GM20431 (cell line): Measurements from ENCODE around the gene FLRT1.
"Not testable (repeated sequence)": the region's sequence is repeated elsewhere in the genome, so short reads cannot be mapped to it uniquely, and the experiment has no call there.

Source experiments
- in situ Hi-C: fragments of 300-500 bp; cut with MseI, MboI; formaldehyde crosslinking; loops from one replicate; pipeline ENCODE4 v1.15.0; 2020; ENCODE audit warnings: low sequenced_read_pairs; ENCODE audit not compliant: unreplicated experiment

FLRT1 gene

DNA sequence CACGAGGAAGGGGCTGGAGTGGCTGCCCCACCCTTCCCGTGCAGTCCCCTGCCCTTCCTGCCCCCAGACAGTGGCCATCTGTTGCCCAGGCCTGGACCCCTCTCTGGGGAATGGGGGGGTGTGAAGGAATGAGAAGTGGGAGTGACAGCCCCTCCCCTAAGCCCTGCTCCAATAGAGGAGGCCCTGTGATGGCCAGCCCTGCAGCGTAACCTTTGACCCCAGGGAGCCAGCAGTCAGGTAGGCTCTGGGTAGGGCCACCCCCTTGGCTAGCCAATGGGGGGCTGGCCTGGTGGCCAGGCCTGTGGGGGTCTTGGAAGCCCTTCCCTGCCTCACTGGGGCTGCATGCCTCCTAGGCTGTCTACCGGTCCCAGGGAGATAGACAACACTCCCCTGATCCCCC is 6.6 kb downstream of the FLRT1 start:
- in situ Hi-C loops, result no loop called here

DNA sequence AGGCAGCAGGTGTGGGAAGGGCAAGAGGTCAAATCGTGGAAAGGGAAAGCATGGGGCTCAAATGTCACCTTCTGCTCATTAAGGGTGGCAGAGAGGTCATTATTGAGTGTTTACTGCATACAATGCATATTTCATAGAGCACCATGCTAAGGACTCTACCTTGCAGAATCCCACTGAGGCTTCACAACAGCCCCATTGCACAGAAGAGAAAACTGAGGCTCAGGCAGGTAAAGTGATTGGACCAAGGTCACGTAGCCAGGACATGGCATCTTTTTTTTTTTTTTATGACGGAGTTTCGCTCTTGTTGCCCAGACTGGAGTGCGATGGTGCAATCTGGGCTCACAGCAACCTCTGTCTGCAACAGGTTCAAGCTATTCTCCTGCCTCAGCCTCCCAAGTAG is 7.8 kb downstream of the FLRT1 start:
- in situ Hi-C loops, result no loop called here

DNA sequence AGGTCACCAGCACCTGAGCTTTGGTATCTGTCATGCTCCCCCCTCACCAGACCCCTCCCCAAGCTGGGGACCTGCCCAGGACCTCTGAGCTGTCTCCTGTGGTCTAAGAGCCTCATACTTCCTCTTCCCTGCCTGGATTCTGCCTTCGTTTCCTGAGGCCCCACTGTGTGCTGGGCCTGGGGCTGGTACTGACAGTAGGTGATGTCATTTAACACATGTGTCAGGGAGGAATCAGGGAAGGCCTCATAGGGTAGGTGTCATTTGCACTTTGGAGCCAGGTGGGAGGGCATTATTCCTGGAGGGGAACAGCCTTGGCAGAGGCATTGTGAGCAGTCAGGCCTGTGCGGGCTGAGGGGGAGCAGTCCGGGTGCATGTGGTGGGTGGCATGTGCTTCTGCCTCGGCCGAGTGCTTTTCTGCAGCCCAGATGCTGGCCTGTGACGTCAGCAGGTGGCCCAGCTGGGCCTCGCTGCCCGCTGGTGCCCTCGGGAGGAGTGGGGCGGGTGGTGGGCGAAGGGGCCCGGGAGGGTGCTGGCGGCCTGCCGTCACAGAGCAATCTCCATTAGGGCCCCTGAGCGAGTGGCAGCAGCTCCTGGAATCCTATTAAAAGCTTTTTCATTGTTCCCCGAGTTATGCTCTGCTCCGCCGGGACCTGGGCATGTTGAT is 9.1 kb downstream of the FLRT1 start:
- in situ Hi-C loops, result no loop called here

- in situ Hi-C loops, result no loop called here
These were observed 10.0 kb downstream of the FLRT1 start for GRCh38 chr11:64045700-64046099.

GRCh38 chr11:64047373-64047772 is 11.6 kb downstream of the FLRT1 start:
- in situ Hi-C loops, result not testable (repeated sequence)

DNA sequence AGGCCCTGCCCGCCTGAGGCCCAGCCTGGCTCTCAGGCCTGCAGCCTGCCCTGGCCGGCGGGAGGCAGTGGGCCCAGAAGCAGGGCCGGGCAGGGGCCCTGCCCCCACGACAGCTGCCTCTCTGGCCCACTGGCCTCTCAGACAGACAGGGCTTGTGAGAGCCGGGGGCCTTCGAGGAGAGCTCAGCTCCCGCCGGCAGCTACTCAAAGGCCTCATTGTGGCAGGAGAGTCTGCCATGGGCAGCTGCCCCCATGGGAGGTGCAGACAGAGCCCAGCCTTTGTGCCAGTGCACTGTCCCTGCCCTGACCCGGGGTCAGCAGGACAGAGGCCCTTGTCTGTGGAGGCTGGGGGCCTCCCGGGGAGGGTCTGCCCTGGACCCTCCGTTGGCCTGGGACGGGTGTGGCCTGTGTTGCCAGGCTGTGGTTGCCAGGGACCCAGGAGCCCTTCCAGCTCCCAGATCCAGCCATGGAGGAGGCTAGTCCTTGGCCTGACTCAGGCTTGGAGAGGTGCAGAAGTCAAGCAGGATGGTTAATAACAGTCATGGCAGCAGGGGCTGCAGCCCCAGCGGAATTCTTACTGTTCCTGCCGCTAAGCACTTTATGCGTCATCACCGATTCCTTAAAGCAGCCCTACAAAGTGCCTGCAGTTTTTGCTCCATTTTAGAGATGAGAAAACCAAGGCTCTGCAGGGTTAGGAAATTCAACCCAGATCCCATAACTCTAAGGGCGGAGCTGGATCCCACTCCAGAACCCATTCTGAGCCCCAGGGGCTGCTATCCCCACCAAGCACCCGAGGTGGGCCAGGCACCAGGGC is 12.5 kb downstream of the FLRT1 start:
- in situ Hi-C loops, result no loop called here

GRCh38 chr11:64049509-64049908 is 13.8 kb downstream of the FLRT1 start:
- in situ Hi-C loops, result no loop called here

DNA sequence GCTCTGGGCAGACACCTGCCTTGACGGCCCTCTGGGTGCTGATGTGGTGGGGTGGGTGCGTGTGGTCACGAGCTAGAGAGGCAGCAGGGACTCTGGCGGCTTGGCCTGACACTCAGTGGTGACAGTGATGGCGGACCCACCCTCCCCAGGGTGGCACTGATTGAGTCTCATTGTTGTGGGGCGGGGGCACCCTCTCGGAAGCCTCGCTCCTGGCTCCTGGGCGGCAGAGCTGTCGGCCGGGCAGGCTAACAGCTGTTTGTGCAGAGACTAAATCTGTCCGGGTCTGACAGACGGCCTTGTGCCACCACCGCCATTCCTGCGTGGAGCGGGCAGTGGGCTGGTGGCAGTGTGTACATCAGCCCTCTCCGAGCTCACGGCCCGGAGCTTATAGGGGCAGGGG is 15.6 kb downstream of the FLRT1 start:
- in situ Hi-C loops, result no loop called here

GRCh38 chr11:64052436-64052835 is 16.7 kb downstream of the FLRT1 start:
- in situ Hi-C loops, result no loop called here

DNA sequence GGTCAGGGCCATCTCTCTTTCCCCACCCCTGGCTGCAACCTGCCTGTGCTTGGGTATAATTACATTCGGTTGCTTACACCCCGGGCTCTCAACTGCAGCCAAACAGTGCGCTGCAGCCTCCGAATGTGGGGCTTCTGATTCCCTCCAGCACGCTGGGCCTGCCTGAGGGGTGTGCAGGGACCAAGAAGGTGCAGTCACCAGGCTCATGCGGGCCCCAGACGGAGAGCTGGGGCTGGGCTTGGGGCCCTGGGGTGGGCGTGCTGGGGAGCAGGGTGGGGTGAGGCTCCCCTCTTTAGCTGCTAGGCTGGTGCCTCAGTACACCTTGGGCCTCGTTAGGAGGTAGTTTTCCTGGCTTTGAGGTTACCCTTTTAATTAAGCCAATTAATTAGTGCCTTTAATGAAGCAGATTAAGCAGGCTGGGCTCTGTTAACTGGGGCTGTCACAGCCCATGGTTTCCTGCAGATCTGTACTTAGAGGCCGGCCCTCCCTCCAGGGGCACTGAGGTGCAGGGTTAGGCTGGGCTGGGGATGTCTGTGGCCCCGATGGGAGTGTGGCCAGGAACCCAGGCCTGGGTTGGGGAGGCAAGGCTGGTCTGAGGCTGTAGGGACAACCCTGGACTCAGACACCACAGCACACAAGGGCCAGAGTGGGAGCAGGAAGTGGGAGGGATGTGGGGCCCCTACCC is 17.3 kb downstream of the FLRT1 start:
- in situ Hi-C loops, result no loop called here

DNA sequence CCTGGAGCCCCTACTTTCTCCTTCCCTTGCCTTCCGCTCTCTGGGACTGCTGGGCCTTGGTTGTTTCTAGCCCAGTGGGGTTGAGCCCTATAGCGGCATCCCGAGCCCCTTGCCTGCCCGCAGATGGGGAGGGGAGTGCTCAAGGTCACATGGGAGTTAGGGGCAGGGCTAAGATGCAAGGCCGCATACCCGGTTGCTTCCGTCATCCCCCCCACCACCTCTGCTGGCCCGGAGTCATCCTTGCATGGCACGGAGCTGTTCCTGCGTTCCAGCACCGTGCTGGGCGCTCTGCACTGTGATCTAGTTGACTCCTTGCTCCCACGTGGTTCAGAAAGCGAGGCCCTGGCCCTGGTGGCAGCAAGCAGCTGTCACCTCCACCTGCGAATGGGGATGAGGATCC is 18.0 kb downstream of the FLRT1 start:
- in situ Hi-C loops, result no loop called here

DNA sequence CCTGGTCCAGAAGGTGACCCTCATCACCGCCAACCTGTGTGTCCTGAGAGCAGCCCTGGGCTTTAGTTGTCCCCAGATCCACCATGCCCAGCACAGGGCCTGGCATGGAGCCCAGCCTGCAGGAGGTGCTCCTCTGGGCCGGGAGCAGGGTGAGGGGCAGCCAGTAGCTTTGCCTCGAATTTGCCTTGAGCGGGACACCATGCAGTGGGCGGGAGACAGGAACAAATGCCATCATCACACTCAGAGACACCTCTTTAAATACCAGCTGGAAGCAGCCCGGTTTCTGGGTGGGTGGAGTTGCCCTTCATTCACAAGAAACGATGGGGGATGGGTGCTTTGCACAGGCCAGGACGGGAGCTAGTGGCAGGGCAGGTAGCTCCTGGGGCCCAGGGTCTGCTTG is 19.3 kb downstream of the FLRT1 start:
- in situ Hi-C loops, result no loop called here

- in situ Hi-C loops, result no loop called here
These were observed 20.6 kb downstream of the FLRT1 start for GRCh38 chr11:64056213-64056785.

DNA sequence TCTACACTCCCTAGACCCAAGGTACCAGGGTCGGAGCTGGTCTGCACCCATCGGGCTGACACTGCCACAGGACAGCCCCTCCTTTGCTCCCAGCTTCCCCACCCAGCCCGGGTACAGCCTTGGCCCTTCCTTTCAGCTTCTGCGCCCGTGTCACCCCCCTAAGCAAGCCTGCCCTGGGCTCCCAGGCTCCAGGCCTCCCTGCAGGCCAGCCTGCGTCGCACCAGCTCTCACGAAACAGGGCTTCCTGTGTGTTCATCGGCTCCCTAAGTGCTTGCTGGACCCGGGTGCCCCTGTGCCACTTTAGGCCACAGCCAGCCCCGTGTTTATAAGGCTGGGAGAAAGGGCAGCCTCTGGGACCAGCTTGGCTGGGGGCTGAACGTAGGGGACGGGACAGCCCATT is 21.1 kb downstream of the FLRT1 start:
- in situ Hi-C loops, result no loop called here

DNA sequence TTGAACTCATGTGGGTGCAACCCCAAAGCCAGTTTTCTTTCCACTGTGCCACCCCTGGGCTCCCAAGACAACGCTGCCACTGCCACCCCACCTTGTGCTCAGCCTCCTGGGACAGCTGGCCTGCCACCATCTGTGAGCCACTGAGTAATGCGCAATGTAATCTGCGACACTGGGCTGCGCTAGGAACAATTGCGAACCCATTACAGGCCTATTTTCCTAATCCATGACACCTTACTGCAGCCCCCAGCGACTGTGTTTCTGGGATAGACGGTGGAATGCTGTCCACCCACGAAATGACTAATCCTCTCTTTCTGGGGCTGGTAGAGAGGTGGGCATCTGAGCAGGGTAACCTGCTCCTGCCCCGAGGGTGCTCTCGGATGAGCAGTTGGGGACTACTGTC is 22.2 kb downstream of the FLRT1 start:
- in situ Hi-C loops, result no loop called here

GRCh38 chr11:64058494-64058893 is 22.8 kb downstream of the FLRT1 start:
- in situ Hi-C loops, result no loop called here

DNA sequence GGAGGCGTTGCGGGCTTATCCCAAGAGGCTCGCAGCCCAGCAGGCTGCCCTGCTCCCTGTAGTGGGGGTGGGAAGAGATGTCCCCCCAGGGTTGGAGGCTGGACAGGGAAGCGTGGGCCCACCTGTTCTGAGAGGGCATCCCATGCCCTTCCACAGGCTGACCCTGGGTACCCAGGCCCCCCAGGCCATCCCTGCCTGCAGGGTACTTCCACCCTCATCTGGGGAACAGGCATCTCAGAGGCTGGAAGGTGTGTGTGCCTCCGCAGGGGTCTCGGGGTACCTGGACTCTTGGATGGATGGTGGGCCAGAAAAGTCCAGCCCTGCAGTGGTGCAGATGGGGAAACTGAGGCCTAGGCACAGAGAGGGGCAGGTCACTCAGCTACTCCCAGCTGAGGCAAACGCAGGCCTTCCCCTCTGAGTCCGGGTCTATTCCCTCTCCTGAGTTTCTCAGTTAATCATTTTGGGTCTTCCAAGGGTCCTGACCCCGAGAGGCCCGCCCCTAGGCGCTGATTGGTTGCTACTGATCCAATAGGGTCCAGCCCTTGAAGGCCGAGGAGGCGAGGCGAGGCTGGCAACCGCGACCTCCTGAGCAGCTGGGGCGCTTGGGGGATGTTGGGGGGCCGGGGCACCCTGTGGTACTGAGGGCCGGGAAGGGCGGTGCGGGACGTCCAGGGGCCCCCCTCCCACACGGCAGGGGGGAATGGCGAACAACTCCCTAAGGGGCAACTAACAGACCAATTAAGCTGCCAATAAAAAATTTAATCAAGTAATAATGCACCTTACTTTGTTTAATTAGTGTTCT is 23.8 kb downstream of the FLRT1 start:
- in situ Hi-C loops, result no loop called here

- in situ Hi-C loops, result no loop called here
These were observed 24.6 kb downstream of the FLRT1 start for GRCh38 chr11:64060263-64060860.

GRCh38 chr11:64060861-64061444 is 25.2 kb downstream of the FLRT1 start:
- in situ Hi-C loops, result no loop called here
